NCI-H524 treated with DMSO at 0.1 percent for 48 hours (cell line): Measurements from ENCODE around the gene MPHOSPH9.

Experiments used
- DNase-seq: peaks from one replicate; lab custom pipeline; 2025; lab: John Stamatoyannopoulos, UW

MPHOSPH9 gene, protein sequence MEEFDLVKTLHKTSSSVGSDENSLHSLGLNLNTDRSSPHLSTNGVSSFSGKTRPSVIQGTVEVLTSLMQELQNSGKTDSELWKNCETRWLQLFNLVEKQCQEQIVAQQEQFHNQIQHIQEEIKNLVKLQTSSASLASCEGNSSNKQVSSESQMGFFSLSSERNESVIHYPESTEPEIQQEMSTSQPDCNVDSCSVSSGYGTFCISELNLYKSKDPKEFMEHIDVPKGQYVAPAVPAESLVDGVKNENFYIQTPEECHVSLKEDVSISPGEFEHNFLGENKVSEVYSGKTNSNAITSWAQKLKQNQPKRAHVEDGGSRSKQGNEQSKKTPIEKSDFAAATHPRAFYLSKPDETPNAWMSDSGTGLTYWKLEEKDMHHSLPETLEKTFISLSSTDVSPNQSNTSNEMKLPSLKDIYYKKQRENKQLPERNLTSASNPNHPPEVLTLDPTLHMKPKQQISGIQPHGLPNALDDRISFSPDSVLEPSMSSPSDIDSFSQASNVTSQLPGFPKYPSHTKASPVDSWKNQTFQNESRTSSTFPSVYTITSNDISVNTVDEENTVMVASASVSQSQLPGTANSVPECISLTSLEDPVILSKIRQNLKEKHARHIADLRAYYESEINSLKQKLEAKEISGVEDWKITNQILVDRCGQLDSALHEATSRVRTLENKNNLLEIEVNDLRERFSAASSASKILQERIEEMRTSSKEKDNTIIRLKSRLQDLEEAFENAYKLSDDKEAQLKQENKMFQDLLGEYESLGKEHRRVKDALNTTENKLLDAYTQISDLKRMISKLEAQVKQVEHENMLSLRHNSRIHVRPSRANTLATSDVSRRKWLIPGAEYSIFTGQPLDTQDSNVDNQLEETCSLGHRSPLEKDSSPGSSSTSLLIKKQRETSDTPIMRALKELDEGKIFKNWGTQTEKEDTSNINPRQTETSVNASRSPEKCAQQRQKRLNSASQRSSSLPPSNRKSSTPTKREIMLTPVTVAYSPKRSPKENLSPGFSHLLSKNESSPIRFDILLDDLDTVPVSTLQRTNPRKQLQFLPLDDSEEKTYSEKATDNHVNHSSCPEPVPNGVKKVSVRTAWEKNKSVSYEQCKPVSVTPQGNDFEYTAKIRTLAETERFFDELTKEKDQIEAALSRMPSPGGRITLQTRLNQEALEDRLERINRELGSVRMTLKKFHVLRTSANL

GRCh38 chr12:123232807-123233504 is at the start of gene MPHOSPH9, which contains the start of gene MTRFR:
Gene MPHOSPH9, minus strand, starts transcription at chr12:123233141. Its CDS starts 2,777 bp downstream, at chr12:123230364.
Gene MTRFR, plus strand, starts transcription at chr12:123233436. Its CDS starts 20,239 bp downstream, at chr12:123253675.
- peak; percentile 94 for DNase-seq

GRCh38 chr12:123282111-123282510 is 49.2 kb upstream of the MPHOSPH9 start:
- DNase-seq, result no peak

DNA sequence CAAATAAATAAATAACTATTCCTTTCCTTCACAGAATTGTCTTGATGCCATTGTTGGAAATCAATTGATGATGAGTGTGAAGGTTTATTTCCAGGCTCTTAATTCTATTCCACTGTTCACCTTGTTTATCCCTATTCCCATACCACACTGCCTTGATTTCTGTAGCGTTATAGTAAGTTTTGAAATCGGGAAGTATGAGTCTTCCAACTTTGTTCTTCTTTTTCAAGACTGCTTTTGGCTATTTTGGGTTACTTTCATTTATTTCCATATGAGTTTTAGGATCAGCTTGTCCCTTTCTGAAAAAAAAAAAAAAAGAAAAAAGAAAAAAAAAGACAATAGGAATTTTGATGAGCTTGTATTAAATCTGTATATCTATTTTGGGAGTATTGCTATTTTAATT is 48.0 kb upstream of the MPHOSPH9 start:
- no peak for DNase-seq

DNA sequence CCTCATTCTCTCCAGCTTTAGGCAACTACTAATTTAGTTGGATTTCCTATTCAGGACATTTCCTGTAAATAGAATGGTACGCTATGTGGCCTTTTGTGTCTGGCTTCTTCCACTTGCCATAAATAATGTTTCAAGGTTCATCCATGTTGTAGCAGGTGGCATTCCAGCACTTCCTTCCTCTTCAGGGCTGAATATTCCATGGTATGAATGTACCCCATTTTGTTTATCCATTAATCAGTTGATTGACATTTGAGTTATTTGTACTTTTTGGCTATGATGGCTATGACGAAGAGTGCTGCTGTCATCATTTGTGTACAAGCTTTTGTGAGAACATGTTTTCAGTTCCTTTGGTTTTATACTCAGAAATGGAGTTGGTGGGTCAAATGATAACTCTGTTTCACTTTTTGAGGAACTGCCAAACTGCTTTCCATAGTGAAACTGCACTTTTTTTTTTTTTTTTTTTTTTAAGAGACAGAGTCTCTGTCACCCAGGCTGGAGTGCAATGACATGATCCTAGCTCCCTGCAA is 45.2 kb upstream of the MPHOSPH9 start:
- no peak for DNase-seq

GRCh38 chr12:123273166-123273565 is 40.2 kb upstream of the MPHOSPH9 start:
- no peak for DNase-seq

- DNase-seq, result no peak
Measured at GRCh38 chr12:123271001-123271668, 38.2 kb upstream of the MPHOSPH9 start.

DNA sequence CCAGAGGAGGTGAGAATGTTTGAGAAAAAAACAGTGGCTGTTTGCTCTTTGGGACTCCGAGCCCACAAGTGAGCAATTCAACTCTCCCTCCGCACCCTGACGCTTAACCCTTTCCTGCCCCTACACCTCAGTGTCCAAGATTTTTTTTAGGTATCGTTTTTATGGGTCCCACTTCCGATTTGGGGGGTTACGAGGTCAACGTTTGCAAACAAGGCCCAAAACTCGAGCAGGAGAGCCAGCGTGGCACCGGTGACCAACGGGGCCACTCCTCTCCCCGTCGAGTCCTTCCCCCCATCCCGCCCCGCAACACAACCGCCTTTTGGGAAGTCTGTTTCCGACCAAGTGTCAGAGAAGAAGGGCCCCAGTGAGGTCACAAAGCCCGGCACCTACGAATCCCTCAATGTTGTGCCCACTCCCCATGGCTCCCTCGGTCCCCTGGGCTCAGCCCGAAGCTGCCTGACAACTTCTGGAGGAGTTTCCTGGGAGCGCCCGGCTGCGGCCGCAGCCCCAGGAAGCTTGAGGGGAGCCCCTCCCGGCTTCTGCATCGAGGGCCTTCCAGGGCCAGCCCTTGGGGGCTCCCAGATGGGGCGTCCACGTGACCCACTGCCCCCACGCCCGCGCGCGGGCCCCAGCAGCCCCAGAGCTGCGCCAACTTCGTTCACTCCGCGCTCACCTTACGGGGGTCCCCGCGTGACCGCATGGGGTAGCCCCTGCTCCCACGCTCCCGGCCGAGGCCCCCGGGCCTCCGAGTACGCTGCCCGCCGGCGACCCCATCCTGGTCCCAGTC is 37.5 kb upstream of the MPHOSPH9 start:
- no peak for DNase-seq

DNA sequence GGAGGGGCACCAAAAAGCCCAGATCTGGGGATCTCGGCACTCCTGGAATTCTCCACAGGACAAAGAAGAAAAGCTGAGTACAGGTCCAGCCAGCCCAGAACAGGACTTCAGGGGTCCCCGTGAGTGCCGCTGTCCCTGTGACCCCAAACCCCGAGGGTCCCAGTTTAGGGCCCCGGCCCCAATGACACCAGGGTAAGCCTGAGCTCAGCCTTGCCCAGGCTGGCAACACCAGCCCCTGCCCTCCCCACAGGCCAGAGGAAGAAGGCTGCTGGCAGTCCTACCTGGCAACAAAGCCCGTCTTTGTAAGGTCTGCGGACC is 36.9 kb upstream of the MPHOSPH9 start:
- no peak for DNase-seq

DNA sequence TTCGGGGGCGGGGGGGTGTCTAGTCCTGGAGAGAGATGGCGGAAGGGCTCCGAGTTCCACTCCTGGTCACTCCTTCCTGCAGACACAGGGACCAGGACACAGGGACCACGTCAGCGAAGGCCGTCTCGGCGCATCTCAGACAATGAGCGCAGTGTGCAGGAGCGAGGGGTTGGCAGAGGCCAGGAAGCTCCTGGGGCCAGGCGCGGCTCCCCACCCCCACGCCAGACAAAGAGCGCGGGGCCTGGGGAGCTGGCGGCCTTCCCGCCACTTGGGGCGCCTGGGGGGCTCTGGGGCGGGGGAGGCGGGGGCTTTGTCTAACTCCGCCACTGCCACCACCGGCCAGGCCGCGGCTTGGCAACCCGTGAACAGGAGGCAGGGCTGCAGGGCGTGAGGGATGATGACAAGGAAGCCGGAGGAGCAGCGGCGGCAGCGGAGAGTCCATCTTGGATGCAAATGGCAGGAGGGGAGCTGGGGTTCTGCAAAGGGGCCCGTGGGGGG is 36.5 kb upstream of the MPHOSPH9 start:
- DNase-seq, result no peak

- DNase-seq, result no peak
Measured at GRCh38 chr12:123268850-123269249, 35.9 kb upstream of the MPHOSPH9 start.

DNA sequence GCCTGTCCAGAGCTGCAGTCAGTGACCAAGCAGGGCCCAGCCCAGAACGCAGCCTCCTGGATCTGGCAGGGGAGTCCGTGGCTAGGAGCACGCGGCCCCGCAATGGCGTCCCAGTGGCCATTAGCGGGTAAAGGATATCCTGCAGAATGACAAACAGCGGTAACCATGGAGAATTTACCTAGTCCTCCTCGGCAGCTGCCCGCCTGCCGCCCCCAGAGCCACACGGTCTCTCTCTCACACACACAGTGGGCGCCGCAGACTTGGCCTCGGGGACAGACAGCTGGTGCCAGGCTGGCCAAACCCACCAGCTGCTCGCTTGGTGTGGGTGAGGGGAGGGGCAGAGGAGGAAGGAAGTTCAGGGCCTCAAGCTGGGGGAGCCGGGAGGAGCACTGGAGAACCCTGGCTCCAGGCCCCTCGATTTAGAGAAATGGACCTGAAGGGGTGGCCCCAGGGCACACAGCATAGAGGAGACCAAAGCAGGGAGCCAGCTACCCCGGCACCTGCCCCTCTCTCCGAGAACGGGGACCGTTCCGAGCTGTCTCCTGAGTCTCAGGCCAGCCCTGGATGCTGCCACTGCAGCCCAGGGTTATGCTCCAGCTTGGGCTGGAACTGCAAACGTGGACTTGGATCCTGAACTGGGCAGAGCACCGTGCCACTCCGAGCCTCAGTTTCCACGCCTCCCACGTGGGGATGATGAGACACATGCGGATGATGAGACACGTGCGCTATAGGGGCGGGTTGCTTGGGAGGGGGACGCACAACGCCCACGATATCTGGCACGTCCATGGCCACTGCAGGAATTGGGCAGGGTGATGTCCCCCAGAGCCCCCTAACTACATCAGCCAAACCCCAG is 35.3 kb upstream of the MPHOSPH9 start:
- DNase-seq, result peak; percentile 55

DNA sequence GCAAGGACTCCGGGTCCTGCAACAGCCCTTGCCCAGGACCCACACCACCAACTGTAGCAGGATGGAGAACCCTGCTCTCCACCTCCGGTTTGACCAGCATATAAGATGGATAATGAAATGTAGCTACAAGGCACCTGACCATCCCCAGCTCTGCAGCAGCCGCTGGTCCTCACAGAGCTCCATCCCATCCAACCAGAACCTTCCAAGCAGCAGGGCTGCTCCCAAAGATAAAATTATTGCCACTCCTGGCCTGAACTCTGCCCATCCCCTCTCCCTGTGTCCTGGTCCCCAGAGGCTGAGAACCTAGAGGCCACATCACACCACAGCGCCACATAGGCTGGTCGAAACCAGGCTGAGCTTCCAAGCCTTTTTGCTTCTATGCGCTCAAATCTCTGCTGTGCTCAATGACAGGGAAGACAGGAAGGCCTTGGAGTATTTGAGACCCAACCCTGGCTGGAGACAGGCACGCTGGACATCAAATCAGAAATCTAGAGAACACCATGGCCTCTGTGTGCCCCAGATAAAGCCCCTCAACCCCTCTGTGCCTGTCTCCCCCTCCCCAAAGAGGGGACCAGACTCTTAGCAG is 34.5 kb upstream of the MPHOSPH9 start:
- DNase-seq, result no peak

DNA sequence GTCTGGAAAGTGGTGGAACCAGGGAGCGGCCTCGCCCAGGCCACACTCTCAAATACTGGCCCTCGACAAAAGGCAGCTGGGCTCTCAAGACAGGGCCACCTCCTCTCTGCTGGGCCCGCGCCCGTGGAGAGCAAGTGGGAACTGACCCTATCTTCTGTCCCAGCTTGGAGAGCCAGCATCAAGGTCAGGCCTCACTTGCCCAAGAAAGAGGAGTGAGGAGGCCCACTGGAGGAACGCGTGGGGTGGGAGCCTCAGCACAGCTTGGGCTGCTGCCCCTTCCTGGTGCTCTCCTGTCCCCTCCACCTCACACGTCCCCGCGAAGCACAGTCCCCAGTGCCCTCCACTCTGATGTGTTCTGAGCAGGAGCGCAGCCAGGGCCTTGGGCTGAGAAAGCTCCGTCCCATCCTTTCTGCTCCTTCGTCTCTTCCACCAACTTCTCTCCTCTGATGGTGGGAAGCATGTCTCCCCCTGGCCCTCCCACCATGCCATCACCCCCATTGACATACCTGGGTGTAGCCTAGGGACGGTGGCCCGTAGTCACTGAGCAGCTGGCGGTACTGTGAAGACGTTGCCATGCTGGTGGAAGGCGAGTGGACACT is 33.8 kb upstream of the MPHOSPH9 start:
- no peak for DNase-seq

- DNase-seq, result no peak
Measured at GRCh38 chr12:123265851-123266678, 33.1 kb upstream of the MPHOSPH9 start.

- DNase-seq, result no peak
Measured at GRCh38 chr12:123264642-123265041, 31.7 kb upstream of the MPHOSPH9 start.

GRCh38 chr12:123263196-123263817 is 30.4 kb upstream of the MPHOSPH9 start:
- DNase-seq, result no peak

- no peak for DNase-seq
Measured at GRCh38 chr12:123261196-123261595, 28.3 kb upstream of the MPHOSPH9 start.
